Keratinocyte (primary cell): ENCODE measurements around the gene SNN.

Experiments
- EZH2 ChIP-seq: IDR thresholded peaks from one replicate; pipeline ENCODE4 v1.6.1; 2012; ENCODE audit warnings: inconsistent platforms, mild to moderate bottlenecking, low read length, moderate library complexity
- TF ChIP-seq, protein P1 (sequence below), 3 experiments: IDR thresholded peaks in 1 of 3; conservative IDR thresholded peaks in 1 of 3; optimal IDR thresholded peaks in 1 of 3; 2 replicates in 2 of 3; 3 replicates in 1 of 3; pipeline versions ENCODE3 to v1.5.1; 2011; ENCODE audit warnings: low read length in 3 of 3, mild to moderate bottlenecking in 3 of 3, moderate library complexity in 2 of 3, control low read depth in 1 of 3, inconsistent platforms in 1 of 3; ENCODE audit not compliant: insufficient read depth in 2 of 3; ENCODE audit errors: extremely low read depth in 1 of 3

DNA sequence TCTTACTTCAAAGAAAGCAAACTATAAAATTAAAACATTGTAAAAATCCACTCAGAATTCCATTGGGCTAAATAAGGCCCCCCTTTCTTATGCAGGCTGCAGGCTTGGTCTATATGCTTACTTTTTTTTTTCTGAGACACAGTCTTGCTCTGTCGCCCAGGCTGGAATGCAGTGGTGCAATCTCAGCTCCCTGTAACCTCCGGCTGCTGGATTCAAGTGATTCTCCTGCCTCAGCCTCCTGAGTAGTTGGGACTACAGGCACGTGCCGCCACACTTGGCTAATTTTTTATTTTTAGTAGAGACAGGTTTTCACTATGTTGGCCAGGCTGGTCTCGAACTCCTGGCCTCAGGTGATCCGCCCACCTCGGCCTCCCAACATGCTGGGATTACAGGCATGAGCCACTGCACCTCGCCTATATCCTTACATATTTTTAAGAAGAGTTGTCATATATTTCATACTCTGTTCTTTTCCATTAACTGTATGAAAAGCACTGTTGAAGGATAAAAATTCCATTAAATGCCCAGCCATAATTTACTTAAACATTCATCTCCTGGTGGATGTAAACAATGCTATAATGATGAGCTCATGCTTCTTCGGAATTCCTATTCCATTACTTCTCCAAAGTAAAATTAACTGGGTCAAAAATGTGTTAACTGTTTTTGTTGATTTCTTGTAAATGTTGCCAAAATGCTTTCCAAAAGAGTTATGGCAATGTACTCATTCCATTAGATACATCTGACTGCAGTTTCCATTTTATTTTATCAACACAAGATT, 17.8 kb downstream of the SNN start:
- TF ChIP-seq, protein P1, sequence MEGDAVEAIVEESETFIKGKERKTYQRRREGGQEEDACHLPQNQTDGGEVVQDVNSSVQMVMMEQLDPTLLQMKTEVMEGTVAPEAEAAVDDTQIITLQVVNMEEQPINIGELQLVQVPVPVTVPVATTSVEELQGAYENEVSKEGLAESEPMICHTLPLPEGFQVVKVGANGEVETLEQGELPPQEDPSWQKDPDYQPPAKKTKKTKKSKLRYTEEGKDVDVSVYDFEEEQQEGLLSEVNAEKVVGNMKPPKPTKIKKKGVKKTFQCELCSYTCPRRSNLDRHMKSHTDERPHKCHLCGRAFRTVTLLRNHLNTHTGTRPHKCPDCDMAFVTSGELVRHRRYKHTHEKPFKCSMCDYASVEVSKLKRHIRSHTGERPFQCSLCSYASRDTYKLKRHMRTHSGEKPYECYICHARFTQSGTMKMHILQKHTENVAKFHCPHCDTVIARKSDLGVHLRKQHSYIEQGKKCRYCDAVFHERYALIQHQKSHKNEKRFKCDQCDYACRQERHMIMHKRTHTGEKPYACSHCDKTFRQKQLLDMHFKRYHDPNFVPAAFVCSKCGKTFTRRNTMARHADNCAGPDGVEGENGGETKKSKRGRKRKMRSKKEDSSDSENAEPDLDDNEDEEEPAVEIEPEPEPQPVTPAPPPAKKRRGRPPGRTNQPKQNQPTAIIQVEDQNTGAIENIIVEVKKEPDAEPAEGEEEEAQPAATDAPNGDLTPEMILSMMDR (optimal IDR thresholded peaks at IDR 0.05 in 1 of 3, IDR thresholded peaks at IDR 0.05 in 1 of 3, conservative IDR thresholded peaks at IDR 0.05 in 1 of 3; ENCODE audit: extremely low read depth in 1 of 3, insufficient read depth in 2 of 3, low read length in 3 of 3) = no peak
- TF ChIP-seq EZH2 = no peak
